Stimulated activated CD4-positive, alpha-beta T cell treated with anti-CD3 and anti-CD28 coated beads, Interleukin-12 subunit alpha, Interleukin-12 subunit beta, amount 100 ng/mL, for 24 hours (primary cell): ENCODE results near the gene USP6NL.
A peak's percentile ranks its signal among the peaks of the same experiment; 100 is the strongest.
"Not testable (repeated sequence)": the region's sequence is repeated elsewhere in the genome, so short reads cannot be mapped to it uniquely, and the experiment has no call there.

Experiments used
- DNase-seq, 2 experiments: peaks; one replicate each; pipeline ENCODE4 v3.0.0-alpha.2; 2020; ENCODE audit warnings: low read depth in 2 of 2

USP6NL gene

GRCh38 chr10:11444531-11445228 lies 166.8 kb downstream of the USP6NL start:
- DNase-seq: no peak

GRCh38 chr10:11444155-11444530 lies 167.3 kb downstream of the USP6NL start:
- DNase-seq: no peak

GRCh38 chr10:11443468-11444154 lies 167.8 kb downstream of the USP6NL start:
- DNase-seq: no peak

DNA sequence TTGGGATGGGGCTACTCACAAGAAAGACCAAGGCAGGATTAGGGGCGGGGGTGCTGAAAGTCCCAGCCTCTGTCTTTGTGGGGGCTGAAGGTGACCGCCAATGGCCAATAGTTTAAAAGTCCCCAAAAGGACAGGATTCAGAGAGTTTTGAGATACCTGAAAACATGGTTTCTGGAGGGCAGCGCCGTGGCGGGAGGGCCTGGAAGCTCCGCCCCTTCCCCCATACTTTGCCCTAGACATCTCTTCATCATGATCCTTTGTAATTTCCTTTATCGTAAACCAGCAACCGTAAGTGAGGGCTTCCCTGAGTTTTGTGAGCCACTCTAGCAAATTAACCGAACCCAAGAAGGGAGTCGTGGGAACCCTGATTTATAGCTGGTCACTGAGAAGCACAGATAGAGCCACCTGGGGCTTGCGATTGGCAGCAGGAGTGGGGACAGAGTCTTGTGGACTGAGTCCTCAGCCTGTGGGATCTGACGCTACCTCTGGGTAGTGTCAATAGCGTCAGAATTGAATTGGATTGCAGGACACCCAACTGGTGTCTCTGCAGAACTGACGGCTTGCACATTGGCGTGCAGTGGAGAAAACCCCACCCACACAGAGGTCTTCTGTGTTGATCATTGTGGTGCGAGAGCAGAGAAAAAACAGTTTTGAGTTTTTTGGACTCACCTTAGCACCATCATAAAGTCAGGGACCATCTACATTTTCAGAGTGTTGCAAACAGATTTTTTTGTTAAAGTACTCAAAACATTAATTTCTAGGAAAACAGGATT lies 169.3 kb downstream of the USP6NL start:
- no peak for DNase-seq

- no peak for DNase-seq
Observed at GRCh38 chr10:11441151-11441535, 170.3 kb downstream of the USP6NL start.

DNA sequence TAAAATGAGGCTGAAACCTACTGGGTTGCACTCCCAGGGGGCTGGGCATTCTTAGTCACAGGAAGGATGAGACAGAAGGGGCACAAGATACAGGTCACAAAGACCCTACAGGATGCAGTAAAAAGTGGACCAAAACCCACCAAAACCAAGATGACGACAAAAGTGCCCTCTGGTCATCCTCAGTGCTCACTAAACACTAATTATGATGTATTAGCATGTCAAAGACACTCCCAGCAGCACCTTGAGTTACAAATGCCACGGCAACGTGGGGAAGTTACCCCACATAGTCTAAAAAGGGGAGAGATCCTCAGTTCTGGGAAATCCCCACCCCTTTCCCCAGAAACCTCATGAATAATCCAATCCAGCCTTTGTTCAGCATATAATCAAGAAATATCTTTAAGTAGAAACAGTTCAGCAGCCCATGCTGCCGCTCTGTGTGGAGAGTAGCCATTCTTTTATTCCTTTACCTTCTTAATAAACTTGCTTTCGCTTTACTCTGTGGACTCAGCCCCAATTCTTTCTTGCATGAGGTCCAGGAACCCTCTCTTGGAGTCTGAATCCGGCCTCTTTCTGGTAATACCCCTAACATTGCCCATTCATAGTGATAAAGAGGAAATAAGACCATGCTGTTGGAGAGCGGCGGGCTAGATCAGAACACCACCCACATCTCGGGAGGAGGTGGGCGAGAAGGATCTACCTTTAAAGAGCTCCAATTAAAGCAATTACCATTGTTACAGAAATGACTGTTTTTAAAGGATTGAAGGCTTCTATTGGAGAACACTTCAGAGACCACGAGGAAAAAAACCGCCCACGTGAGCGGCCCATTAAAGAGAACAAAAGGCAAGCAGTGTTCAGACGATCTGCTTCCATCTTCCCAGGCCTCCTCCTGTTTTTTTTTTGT lies 170.9 kb downstream of the USP6NL start:
- peak; percentile 14 to 36 for DNase-seq

DNA sequence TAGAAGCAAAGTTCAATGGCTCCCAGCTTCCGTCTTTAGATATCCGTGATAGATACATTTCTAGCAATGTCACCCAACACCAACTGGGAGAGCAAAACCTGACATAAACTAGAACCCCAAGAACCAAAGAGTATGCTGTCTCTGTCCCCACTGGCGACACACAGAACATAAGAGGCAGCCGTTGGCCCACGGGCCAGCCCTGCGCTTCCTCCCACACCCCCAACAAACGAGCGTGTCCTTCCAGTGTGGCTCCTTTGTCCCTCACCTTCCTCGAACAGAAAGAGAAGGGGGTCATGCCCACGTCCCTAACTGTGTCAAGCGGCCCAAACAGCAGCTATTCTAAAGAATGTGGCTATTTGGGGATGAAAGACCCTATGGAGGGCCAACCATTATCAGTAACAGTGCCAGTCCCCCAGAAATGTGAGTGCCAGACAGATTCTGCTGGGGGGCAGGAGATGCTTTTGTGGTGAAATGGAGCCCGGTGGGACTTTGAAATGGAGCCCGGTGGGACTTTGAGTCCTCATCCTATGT lies 171.9 kb downstream of the USP6NL start:
- no peak for DNase-seq

GRCh38 chr10:11437391-11438142 lies 173.9 kb downstream of the USP6NL start:
- no peak for DNase-seq

DNA sequence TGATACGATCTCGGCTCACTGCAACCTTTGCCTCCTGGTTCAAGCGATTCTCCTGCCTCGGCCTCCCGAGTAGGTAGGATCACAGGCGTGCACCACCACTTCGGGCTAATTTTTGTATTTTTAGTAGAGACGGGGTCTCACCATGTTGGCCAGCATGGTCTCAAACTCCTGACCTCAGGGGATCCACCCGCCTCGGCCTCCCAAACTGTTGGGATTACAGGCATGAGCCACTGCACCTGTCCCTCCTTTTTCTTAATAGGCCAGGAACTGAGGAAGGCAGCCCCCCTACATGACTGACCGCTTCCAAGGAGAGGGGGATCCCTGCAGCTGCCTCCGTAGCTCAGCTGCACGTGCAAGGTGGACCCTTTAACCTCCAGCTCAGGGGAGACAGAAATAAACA lies 175.0 kb downstream of the USP6NL start:
- DNase-seq: not testable (repeated sequence)

DNA sequence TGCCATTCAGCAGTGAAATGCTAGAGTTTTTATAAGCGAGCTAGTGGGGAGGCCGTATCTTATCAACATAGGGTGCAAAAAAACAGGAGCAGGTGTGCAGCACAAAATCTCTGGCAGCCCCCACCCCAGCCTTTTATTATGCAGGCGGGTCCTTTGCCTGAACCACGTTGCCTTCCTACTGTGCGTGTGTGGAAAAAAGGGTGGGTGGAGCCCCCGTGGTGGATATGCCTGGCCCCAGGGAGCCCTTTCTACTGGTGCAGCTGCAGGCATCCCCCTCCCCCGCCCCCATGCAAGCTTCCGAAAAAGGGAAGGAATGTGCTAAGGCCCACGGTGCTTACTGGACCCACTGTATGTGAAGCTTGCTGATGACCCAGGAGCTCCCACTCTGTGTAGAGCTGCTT lies 175.9 kb downstream of the USP6NL start:
- no peak for DNase-seq

GRCh38 chr10:11434324-11434723 lies 177.1 kb downstream of the USP6NL start:
- DNase-seq: no peak

- no peak for DNase-seq
Observed at GRCh38 chr10:11433657-11434056, 177.8 kb downstream of the USP6NL start.

GRCh38 chr10:11431216-11431555 lies 180.3 kb downstream of the USP6NL start:
- no peak for DNase-seq

GRCh38 chr10:11430421-11431215 lies 180.8 kb downstream of the USP6NL start:
- no peak for DNase-seq

- no peak for DNase-seq
Observed at GRCh38 chr10:11429439-11430052, 181.9 kb downstream of the USP6NL start.

- no peak for DNase-seq
Observed at GRCh38 chr10:11425676-11426075, 185.8 kb downstream of the USP6NL start.

DNA sequence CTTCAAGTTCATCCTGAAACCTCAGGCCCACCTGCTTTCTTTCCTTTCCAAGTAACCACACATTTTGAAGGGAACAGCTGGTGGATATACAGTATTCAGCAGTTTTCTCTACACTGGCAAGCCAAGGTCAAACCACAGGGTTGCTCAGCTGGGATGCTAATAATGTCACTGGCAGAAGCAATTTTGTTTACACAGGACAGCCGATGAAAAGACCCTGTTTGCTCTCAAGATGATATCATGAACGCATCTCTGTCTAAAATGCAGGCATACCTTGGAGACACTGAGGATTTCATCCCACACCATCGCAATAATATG lies 186.2 kb downstream of the USP6NL start:
- no peak for DNase-seq

DNA sequence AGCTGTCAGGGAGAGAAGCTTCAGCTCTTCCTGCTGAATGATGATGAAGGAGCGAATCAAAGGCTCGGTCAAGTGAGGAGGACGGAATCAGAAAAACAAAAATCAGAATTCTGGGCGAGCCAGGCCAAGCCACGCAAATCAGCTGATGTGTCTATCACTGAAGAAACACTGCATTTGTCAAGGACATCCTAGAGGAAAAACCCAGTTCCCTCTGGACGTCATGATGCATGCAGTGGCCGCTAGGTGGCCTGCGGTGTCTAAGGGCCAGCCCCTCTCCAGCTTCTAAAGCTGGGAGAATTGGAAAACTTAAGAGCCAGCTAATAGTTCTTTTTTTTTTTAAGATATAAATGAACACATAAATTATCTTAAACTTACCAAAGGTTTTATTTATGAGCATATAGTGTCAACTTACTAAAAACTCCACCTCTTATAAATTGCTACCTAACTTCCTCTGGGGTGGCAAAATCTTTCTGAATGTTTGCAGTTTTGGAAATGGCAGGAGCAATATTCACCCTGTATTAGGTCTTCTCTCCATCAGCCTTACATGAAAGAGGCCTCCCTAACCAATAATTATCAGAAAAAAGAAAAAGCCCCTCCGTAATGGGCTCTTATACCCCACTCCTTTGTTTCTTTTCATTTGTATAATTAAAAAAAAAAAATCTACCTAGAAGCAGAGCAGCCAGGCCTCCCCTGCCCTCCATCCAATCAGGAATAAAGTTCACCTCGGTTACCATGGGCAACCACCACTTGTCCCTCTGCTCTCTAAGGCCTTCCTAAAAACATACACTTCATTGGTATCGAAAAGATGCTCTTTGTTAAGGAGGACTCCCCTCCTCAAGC lies 186.8 kb downstream of the USP6NL start:
- no peak for DNase-seq

DNA sequence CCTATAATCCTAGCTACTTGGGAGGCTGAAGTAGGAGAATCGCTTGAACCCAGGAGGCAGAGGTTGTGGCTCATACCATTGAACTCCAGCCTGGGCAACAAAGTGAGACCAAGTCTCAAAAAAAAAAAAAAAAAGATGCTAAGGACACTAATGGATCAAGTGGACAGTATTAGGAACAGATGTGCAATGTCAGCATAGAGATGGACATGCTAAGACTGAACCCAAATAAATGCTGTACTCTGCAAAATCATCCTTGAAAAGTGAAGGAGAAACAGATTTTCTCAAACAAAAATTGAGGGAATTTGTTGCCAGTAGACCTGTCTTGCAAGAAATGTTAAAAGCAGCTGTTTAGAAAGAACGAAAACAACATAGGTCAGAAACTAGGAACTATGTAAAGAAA lies 194.5 kb downstream of the USP6NL start:
- DNase-seq: no peak
